Suppressor macrophage (primary cell): Measurements from ENCODE around the gene PDIK1L.

ENCODE experiments used
- DNase-seq, 4 experiments: peaks; one replicate each; pipeline ENCODE4 v3.0.0-alpha.2; 2020 to 2022

PDIK1L gene

DNA sequence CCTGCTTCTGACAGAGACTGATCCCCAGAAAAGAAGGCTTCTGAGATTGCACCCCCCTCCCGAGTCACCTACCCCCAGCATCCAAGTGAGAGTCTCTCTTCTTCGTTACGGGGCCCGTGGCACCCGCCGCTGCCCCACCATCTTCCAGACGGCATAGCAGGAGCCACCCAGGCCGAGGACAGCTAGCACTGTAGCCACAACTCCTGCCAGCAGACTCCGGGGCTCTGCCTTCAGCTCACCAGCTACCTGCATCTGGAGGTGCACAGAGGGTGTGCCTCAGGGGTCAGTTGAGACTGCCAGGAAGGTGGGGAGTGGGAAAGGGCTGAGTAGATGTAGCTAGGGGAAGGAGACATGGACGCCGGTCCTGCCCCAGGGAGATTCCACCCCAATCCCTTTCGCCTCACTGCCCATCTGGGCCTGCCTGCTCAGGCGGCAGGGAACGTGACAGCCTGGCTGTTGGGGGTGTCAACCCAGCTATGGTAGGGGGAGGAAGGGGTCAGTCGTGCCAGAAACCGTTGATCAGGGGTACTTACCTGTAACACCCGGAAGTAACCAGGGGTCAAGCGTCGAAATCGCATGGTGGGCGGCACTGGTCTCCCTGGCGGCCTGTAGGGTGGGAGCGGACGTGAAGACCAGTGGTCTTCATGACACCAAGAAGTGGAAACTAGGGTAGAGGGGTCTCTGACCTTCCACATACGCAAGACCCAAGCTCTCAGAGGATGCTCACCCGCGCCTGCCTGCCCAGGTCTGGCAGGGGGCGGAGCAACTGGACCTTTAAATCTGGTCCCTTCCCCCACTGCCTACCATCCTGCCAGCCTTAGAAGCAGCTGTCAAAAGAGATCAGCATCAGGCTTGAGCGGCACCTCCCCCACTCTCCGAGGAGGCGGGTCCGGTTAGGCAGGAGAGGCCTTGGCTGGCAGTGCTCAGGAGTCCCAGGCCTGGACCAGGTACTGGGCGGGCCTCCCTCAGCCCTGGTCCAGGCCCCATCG, 59.8 kb downstream of the PDIK1L start, which contains the start of gene ZNF593OS:
TSS of gene ZNF593OS (minus strand) at position 749 of the 989 bp plus-strand sequence. CDS start at position 578, 171 bp downstream.
- no peak for DNase-seq
